HG03060 (cell line): ENCODE measurements around the gene FKBP8.

Experiments
- ATAC-seq: cut with Tn5 transposase; IDR thresholded peaks from one replicate; pipeline ENCODE4 v1.9.1; 2021; ENCODE audit warnings: low read depth, moderate number of reproducible peaks; ENCODE audit not compliant: unreplicated experiment

The FKBP8 gene

DNA sequence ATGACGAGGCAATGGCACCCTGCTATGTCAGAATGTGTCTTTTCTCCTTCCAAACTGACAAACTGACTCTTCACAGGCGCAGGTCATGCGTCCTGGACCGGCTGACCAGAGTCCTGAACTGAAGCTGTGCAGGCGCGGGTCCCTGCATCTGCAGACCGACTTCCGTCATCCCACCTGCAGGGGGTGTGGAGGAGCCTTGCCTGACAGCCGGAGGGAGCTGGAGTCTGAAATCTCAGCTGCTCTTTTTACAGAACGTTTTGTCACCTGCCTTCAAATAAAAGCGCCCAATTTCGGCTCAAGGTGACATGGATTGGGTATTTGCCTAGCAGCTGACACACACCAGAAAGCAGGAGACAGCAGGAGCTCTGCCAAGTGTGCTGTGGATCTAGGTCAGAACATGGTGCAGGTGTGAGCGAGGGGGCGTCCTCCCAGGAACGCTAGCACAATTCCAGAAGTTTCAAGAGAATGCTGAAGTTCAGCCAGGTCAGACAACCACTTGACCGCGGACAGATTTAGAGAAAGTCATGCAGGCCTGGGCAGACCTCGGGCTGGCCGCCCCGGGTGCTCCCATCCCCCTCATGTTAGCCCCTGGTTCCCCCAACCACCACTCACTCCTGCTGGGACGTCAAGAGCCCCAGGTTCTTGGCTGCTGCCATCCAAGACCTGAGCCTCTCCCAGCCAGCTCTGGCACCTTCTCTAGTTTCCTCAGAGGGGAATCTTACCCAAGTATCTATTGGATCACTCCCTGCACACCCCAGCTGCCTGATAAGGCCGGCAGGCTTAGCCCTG lies 54.3 kb downstream of the FKBP8 start:
- ATAC-seq: no peak

GRCh38 chr19:18488403-18488723 lies 55.0 kb downstream of the FKBP8 start:
- ATAC-seq: no peak

GRCh38 chr19:18487576-18488402 lies 55.6 kb downstream of the FKBP8 start:
- ATAC-seq: no peak

DNA sequence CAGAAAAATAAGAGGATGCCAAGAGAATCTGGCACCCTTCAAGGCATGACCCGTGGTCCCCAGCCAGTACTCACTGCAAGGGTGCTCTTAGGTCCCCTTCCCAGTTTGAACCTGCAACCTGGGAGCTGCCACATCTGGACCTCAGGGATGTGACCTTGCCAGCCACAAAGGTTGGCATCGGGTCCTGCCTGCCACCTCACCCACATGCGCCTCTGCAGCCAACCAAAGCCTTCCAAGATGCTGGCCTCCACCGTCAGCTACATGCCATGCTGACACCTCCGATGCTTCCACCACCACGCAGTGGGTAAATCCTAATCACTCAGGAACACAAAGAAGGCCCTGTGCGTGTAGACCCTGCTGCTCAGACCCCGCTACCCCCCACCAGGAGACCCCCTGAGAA lies 56.6 kb downstream of the FKBP8 start:
- ATAC-seq: no peak

- no peak for ATAC-seq
These were observed 58.4 kb downstream of the FKBP8 start for GRCh38 chr19:18484992-18485391.

DNA sequence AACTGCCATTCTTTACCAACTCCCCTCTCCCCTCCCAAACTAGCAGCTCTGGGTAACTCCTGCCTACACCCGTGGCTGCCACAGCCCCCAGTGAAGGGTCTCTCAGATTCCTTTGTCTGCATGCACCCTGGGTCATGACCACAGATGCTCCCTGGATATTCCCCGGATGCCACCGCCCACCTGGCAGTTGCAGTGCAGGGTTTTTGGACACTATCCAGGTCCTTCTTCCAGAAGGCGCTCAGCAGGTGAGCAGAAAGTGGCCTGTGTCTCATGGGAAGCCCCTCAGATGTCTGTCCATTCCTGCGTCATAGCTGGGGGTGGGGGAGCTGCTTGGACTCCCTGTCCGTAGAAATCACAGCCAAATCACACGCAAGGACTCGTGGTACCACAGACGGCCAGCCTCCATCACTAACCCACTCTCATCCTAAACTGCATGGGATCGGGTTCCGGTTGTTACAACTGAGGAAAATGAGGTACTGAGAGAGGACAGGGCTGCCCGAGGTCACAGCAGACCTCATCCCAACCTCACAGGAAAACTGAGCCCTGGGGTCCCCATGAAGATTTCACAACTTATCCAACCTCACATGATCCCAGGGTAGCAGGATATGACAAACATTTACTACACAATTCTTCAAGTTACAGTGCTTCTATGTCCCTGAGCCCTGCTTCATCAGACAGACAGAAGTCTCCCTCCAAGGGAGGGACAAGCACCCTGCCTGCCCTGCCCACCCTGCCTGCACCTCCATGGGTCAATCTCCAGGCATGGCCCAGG lies 60.1 kb downstream of the FKBP8 start:
- ATAC-seq: no peak
